ENCODE data around the gene MCIDAS.

DNA sequence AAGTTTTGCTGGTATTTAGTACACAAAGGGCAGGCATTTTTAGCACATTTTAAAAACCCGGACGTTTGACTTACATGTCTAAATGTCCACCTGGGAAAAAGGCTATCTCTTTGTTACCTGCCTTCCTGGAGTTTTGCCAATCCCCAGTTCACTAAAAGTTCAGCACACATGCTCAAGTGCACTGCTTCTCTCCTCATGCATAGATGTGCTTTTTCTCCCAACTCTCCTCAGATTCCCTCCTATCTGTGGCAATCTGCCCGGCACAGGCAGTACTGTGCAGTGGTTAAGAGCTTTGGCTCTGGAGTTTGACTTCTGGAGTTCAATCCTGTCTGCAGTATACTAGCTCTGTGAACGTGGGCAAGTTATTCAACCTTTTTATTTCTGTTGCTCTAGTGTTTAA, 14.6 kb upstream of the MCIDAS start:
- TF ChIP-seq, protein P1, sequence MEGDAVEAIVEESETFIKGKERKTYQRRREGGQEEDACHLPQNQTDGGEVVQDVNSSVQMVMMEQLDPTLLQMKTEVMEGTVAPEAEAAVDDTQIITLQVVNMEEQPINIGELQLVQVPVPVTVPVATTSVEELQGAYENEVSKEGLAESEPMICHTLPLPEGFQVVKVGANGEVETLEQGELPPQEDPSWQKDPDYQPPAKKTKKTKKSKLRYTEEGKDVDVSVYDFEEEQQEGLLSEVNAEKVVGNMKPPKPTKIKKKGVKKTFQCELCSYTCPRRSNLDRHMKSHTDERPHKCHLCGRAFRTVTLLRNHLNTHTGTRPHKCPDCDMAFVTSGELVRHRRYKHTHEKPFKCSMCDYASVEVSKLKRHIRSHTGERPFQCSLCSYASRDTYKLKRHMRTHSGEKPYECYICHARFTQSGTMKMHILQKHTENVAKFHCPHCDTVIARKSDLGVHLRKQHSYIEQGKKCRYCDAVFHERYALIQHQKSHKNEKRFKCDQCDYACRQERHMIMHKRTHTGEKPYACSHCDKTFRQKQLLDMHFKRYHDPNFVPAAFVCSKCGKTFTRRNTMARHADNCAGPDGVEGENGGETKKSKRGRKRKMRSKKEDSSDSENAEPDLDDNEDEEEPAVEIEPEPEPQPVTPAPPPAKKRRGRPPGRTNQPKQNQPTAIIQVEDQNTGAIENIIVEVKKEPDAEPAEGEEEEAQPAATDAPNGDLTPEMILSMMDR (IDR thresholded peaks at IDR 0.05): no peak
- TF ChIP-seq ZFX (IDR thresholded peaks at IDR 0.05; ENCODE audit: borderline replicate concordance): no peak

Data from 22Rv1 (cell line).